HFF-Myc (cell line): ENCODE data around the gene GAS2L3.
A peak's percentile ranks its signal among the peaks of the same experiment; 100 is the strongest.

Experiments
- DNase-seq: peaks from one replicate; pipeline ENCODE4 v3.0.0-alpha.2; 2011; ENCODE audit warnings: low read depth; ENCODE audit errors: extremely low read depth
- H3K4me3 ChIP-seq: replicated peaks from 2 replicates; pipeline ENCODE4 v1.5.1; 2011; ENCODE audit warnings: low read depth, mild to moderate bottlenecking, control low read depth, low read length
- TF ChIP-seq, protein P1 (sequence below): IDR thresholded peaks from 2 replicates; pipeline ENCODE4 v1.5.1; 2012; ENCODE audit warnings: mild to moderate bottlenecking, low read depth, low read length, control low read depth; ENCODE audit errors: missing control alignments

Gene GAS2L3

DNA sequence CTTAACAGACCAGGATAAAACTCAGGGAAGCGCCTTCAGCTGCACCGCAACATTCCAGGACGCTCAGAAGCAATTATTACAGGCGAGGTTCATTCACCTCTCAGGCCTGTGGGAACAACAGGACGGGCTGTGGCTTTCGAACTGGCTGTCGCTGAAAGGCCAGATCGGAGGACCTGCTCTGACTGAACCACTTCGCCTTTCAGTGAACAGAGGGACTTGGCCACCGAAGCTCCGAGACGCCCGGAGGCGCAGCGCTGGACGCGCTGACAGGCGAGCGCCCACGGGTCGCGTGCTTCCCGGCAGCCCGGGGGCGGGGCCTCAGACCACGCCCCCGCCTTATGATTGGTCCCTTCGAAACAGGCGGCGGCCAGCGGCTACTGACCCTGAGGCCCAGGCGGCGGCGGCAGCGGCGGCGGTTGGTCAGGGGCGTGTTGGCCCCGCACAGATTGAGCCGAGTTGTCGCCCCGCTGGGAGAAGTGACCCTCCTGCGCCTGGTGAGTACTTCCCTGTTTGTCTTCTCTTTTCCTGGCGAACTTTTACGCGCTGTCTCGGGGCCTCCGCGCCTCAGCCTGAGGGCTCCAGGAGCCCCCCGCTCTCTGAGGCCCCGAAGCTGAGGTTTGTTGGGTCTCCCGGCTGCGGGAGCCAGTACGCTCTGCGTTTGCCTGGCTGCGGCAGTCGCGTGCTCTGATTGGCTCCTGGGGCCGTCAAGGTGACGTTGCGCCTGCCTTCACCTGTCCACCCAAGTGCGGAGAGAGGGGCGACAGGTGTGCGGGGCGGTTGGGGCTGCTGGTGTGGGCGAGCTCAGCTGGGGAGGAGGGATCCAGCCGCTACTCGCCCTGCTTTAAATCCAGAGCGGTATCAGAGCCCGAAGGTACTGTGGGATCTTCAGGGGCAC is at the start of gene GAS2L3:
TSS of gene GAS2L3 (plus strand) at position 393 of the 895 bp plus-strand sequence. CDS start 21,221 bp downstream, outside the sequence.
- TF ChIP-seq, protein P1, sequence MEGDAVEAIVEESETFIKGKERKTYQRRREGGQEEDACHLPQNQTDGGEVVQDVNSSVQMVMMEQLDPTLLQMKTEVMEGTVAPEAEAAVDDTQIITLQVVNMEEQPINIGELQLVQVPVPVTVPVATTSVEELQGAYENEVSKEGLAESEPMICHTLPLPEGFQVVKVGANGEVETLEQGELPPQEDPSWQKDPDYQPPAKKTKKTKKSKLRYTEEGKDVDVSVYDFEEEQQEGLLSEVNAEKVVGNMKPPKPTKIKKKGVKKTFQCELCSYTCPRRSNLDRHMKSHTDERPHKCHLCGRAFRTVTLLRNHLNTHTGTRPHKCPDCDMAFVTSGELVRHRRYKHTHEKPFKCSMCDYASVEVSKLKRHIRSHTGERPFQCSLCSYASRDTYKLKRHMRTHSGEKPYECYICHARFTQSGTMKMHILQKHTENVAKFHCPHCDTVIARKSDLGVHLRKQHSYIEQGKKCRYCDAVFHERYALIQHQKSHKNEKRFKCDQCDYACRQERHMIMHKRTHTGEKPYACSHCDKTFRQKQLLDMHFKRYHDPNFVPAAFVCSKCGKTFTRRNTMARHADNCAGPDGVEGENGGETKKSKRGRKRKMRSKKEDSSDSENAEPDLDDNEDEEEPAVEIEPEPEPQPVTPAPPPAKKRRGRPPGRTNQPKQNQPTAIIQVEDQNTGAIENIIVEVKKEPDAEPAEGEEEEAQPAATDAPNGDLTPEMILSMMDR, result no peak
- peak; percentile 44 for DNase-seq
- H3K4me3 ChIP-seq, result peak within 1 kb of the TSS; percentile 90

DNA sequence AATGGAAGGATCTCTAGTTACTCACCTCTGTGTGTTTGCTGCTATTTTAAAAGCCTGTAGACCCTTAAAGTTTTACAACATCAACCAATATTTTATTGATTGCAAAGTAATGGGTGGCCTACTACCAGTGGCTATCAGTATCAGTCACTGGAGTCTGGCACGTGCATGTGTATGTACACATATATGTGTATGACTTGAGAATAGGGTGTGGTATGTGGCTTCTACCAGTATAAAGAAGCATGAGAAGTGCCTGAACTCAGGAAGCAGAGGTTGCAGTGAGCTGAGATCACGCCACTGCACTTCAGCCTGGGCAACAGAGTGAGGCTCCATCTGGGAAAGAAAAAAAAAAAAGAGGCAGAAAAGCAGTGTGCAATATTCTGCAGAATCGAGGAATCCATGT is 45.5 kb upstream of the GAS2L3 start:
- H3K4me3 ChIP-seq, result no peak overlapping the region
- DNase-seq, result no peak
- TF ChIP-seq, protein P1, result no peak

DNA sequence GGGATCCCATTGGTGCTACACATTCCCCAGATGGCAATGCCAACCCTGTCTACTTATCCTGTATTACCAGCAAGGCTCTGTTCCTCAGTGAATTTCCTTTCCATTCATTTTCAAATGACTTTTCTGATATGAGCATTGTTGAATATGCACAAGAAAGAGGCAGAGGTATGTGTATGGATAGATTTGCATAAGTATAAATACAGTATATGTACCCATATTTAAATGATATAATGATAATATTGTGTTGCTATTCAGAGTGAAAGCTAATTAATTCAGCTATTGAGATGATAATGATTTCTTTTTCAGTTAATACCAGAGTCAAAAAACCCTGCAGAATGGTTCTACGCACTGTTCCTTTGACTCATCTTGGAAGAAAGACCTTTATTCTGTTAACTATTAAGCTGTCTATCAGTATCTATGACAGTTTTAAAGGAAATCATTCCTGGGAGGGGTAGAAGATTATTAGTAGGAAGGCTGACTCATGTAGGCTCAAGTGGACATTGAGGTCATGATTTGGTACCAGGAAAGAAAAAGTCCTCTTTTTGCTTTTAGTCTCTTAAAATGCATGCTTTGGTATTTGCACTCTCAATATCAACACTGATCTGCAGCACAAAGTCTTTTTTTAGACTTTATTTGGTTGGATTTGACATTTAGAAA is 44.9 kb upstream of the GAS2L3 start:
- TF ChIP-seq, protein P1, result no peak
- DNase-seq, result no peak
- H3K4me3 ChIP-seq, result no peak overlapping the region

DNA sequence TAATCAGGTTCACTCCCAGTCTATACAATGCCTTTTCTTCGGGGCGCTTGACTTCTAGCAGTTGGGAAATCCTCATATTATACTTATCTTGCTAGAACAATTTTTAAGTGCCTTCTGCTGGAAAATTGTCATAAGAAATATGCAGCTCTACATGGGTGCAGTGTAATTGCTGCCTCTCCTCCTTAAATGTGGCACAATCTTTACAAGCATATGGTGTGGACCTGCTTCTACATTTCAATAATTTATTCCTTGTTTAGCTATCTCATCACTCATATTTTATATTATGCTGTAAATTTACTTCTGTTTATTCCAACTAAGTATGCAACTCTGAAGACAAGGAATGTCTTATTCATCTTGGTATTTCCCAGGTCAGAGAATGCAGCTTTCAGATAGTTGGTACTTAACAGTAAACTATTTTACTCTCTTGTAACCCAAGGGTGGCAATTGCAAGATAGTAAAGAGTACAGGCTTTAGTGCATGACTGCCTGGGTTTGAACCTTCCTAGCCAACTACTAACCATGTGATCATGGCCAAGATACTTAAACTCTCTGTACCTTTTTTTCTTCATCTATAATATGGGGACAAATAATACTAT is 43.6 kb upstream of the GAS2L3 start:
- no peak overlapping the region for H3K4me3 ChIP-seq
- DNase-seq, result no peak
- TF ChIP-seq, protein P1, result no peak

DNA sequence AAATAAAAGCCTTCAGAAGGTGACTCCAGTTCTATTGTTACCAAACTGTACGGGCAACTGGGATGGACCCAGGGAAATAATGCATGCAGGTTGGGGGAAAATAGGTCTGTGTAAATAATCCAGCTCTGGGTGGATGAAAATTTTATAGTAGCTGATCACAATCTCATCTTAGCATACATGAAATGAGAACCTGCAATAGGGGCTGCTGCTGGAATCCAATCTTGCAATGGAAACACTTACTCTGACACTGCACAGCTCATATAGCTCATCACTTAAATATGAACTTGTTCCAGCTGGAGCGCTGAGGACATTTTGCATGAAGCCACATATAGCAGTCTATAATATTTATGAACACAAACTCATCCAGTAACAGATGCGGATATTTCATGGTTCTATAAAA is 40.1 kb upstream of the GAS2L3 start:
- no peak for DNase-seq
- no peak overlapping the region for H3K4me3 ChIP-seq
- TF ChIP-seq, protein P1, result no peak

DNA sequence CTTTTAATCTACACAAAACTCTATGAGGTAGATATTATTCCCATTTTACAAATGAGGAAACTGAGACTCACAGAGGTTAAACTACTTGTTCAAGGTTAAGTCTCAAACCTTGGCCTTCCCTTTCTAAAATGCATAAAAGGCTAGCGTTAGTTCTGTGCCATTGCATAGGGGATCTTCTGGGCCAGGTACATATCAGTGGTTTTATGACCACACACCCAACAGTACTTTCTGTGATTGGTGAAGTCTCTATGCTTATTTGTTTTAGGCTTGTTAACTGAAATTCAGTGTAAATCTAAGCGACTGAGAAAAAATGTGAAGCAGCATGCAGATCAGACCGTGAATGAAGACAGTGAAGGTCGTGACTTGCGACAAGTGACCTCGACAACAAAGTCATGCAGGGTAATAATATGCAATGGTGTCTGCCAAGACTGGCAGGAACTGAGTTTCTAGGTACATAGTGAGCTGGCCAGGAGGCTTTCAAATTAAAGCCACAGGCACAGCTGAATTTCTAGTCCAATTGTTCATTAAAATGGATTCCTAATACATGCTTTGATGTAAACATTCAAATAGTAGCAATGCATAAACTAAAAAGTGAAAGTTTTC is 38.8 kb upstream of the GAS2L3 start:
- DNase-seq, result no peak
- H3K4me3 ChIP-seq, result no peak overlapping the region
- TF ChIP-seq, protein P1, result no peak
